Nephron (organoid): ENCODE results near the gene NANS.
"Not testable (repeated sequence)": the region's sequence is repeated elsewhere in the genome, so short reads cannot be mapped to it uniquely, and the experiment has no call there.

Experiments
- H3K27ac Mint-ChIP-seq, 3 experiments: 2 replicates each; pipeline ENCODE4 v1.8.0; 2020; ENCODE audit warnings: mixed read lengths in 3 of 3, mild to moderate bottlenecking in 2 of 3, moderate library complexity in 1 of 3
- H3K27me3 Mint-ChIP-seq: 2 replicates; pipeline ENCODE4 v1.8.0; 2021; ENCODE audit warnings: low read depth, mild to moderate bottlenecking, moderate library complexity, mixed read lengths
- H3K36me3 Mint-ChIP-seq: 2 replicates; pipeline ENCODE4 v1.8.0; 2020; ENCODE audit warnings: low read depth, mixed read lengths
- H3K4me1 Mint-ChIP-seq: 2 replicates; pipeline ENCODE4 v1.8.0; 2020; ENCODE audit warnings: mixed read lengths
- H3K4me3 Mint-ChIP-seq, 3 experiments: 2 replicates each; pipeline ENCODE4 v1.8.0; 2020; ENCODE audit warnings: mild to moderate bottlenecking in 3 of 3, mixed read lengths in 3 of 3, moderate library complexity in 2 of 3
- H3K9me3 Mint-ChIP-seq: 2 replicates; pipeline ENCODE4 v1.8.0; 2020; ENCODE audit warnings: mixed read lengths
- CTCF ChIP-seq, 3 experiments: fragments of 200-600 bp; sonication (generic); IDR thresholded peaks; one replicate each; pipeline ENCODE4 v1.5.0; 2021; ENCODE audit warnings: antibody characterized with exemption in 3 of 3; ENCODE audit not compliant: unreplicated experiment in 3 of 3

The NANS gene

GRCh38 chr9:98109052-98109451, 52.5 kb downstream of the NANS start:
- H3K27me3 Mint-ChIP-seq: peaks cover 4% of the 10 kb centered on the region
- H3K4me1 Mint-ChIP-seq: no peaks in the 10 kb centered on the region
- no peak overlapping the region for H3K27ac Mint-ChIP-seq
- no peak for TF ChIP-seq CTCF (IDR thresholded peaks at IDR 0.05; ENCODE audit: unreplicated experiment in 3 of 3)
- H3K4me3 Mint-ChIP-seq: no peak overlapping the region
- no peaks in the 10 kb centered on the region for H3K9me3 Mint-ChIP-seq
- no peaks in the 10 kb centered on the region for H3K36me3 Mint-ChIP-seq

- not testable (repeated sequence) for H3K36me3 Mint-ChIP-seq
These were observed 60.6 kb downstream of the NANS start for GRCh38 chr9:98117097-98117496.

GRCh38 chr9:98117984-98118639, 61.6 kb downstream of the NANS start:
- H3K27me3 Mint-ChIP-seq: peaks cover 16% of the 10 kb centered on the region
- no peaks in the 10 kb centered on the region for H3K9me3 Mint-ChIP-seq
- TF ChIP-seq CTCF (IDR thresholded peaks at IDR 0.05; ENCODE audit: unreplicated experiment in 3 of 3): no peak
- peak overlapping the region; percentile 70 to 82 (median 79) for H3K4me3 Mint-ChIP-seq
- H3K36me3 Mint-ChIP-seq: no peaks in the 10 kb centered on the region
- no peak overlapping the region for H3K27ac Mint-ChIP-seq
- H3K4me1 Mint-ChIP-seq: peaks cover 14% of the 10 kb centered on the region

More at GRCh38 chr9:98117097-98117496, 60.6 kb downstream of the NANS start:
- peaks cover 14% of the 10 kb centered on the region for H3K4me1 Mint-ChIP-seq
- H3K9me3 Mint-ChIP-seq, H3K27ac Mint-ChIP-seq, H3K4me3 Mint-ChIP-seq: not testable (repeated sequence)
- H3K27me3 Mint-ChIP-seq: peaks cover 16% of the 10 kb centered on the region

- Mint-ChIP-seq H3K4me1 (peaks cover 14% of the 10 kb centered on the region), H3K36me3 (no peaks in the 10 kb centered on the region), H3K27me3 (peaks cover 16% of the 10 kb centered on the region), H3K4me3 (peak within 1 kb of the TSS; percentile 70 to 82 (median 79)), H3K9me3 (no peaks in the 10 kb centered on the region), H3K27ac (no peak within 1 kb of the TSS)
- TF ChIP-seq CTCF (IDR thresholded peaks at IDR 0.05; ENCODE audit: unreplicated experiment in 3 of 3): peak in 1 of 3 experiments; percentile 12
These were observed 62.4 kb downstream of the NANS start, which contains the start of gene TRIM14 for GRCh38 chr9:98118640-98119601. Gene TRIM14, minus strand, starts transcription at chr9:98119222. Its CDS starts 34 bp downstream, at chr9:98119188.

- H3K4me3 Mint-ChIP-seq: peak overlapping the region; percentile 45 to 66 (median 63)
- TF ChIP-seq CTCF (IDR thresholded peaks at IDR 0.05; ENCODE audit: unreplicated experiment in 3 of 3): no peak
- H3K36me3 Mint-ChIP-seq: no peaks in the 10 kb centered on the region
- peaks cover 16% of the 10 kb centered on the region for H3K27me3 Mint-ChIP-seq
- H3K4me1 Mint-ChIP-seq: peaks cover 14% of the 10 kb centered on the region
- H3K27ac Mint-ChIP-seq: no peak overlapping the region
- H3K9me3 Mint-ChIP-seq: no peaks in the 10 kb centered on the region
These were observed 63.9 kb downstream of the NANS start for GRCh38 chr9:98120476-98120875.

GRCh38 chr9:98121058-98121457, 64.5 kb downstream of the NANS start:
- peak overlapping the region in 1 of 3 experiments; percentile 63 for H3K4me3 Mint-ChIP-seq
- peaks cover 14% of the 10 kb centered on the region for H3K4me1 Mint-ChIP-seq
- TF ChIP-seq CTCF (IDR thresholded peaks at IDR 0.05; ENCODE audit: unreplicated experiment in 3 of 3): no peak

GRCh38 chr9:98124091-98124490, 67.6 kb downstream of the NANS start:
- peaks cover 11% of the 10 kb centered on the region for H3K27me3 Mint-ChIP-seq
- not testable (repeated sequence) for H3K9me3 Mint-ChIP-seq, H3K4me1 Mint-ChIP-seq, H3K27ac Mint-ChIP-seq, H3K4me3 Mint-ChIP-seq, H3K36me3 Mint-ChIP-seq

More at GRCh38 chr9:98121058-98121457, 64.5 kb downstream of the NANS start:
- peaks cover 16% of the 10 kb centered on the region for H3K27me3 Mint-ChIP-seq
- H3K27ac Mint-ChIP-seq: no peak overlapping the region
- no peaks in the 10 kb centered on the region for H3K9me3 Mint-ChIP-seq
- H3K36me3 Mint-ChIP-seq: no peaks in the 10 kb centered on the region
